Hippocampal formation (tissue), 2 donors: ENCODE results near the gene SETMAR.
"Not testable (repeated sequence)": the region's sequence is repeated elsewhere in the genome, so short reads cannot be mapped to it uniquely, and the experiment has no call there.

Experiments
- DNase-seq, 2 donors: peaks; one replicate each; lab custom pipeline; 2025; lab: John Stamatoyannopoulos, UW

SETMAR gene

DNA sequence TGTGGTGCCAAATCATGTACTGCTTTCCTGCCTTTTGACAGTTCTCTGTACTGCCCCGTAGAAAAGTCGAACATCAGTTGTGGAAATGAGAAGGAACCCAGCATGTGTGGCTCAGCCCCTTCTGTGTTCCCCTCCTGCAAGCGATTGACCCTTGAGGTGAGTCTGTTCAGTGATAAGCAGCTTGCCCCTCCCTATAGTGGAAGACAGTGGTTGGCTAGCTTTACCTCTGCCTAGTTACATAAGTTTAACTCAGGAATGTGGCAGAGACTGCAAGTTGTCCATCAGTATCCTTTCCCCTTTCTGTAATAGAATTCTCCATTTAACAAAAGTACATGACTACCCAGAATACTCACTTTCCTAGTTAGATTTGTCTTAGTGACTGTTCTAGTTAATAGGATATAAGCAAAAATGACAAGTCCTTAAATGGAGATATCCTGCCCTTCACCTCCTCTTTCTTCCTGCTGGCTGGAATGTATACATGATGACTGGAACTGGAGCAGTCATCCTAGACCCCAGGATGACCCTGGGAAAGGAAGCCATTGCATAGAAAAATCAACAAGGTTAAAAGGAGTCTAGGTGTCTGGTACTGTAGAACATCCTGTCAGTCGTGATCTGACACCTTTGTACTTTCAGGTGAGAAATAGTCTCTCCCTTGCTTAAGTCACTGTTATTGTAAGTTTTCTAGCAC is 10.6 kb downstream of the SETMAR start:
- DNase-seq, result no peak

DNA sequence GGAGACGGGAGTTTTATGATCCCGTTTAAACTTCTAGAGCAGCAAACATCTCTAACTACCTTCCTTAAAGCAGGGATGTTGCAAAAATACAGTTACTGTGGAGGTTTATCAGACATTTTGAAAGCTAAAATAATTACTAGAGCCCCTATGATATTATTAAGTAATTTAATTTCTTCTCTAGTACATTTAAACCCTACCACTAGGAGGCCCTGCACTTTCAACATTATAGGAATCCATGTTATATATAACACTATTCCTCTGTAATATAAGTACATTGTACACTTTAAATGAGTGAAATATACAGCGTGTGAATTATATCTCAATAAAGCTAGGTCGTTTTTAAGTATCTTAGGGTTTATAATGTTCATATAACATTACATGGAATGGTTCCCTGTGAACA is 11.5 kb downstream of the SETMAR start:
- no peak for DNase-seq

DNA sequence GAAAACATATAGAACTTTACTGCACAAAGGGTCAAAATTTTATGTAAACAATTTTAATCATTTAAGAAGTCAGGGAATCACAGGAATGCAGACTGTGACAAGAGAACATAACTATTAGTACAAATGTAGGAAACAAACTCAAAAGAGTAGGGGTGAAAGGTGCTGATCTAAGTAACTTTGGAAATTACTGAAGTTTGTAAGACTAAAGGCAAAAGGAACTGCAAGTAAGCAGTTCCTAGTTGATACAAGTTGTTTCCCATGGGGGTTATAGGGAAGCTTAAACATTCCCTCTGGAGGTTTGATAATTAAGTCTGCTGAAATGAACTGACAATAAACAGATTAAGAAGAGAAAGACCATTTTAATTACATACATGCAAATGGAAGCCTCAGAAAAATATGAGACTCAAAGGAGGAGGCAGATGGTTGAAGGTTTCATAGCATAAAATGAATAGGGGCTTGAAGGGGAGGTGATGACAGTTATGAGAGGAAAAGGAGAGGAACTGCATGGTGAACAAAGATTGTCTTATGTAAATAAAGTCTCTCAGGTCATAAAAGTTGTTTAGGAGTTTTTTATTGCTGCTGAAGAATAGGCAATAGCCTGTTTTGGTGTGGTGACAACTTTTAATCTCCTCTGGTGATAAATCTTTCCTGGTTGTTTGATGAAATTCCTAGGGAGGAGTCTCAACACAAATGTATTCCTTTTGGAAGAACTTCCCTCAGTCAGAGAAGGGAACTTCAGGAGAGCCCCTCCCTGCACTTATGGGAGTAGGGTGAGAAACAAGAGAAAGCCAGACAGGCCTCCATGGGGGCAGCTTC is 17.1 kb downstream of the SETMAR start:
- no peak for DNase-seq

DNA sequence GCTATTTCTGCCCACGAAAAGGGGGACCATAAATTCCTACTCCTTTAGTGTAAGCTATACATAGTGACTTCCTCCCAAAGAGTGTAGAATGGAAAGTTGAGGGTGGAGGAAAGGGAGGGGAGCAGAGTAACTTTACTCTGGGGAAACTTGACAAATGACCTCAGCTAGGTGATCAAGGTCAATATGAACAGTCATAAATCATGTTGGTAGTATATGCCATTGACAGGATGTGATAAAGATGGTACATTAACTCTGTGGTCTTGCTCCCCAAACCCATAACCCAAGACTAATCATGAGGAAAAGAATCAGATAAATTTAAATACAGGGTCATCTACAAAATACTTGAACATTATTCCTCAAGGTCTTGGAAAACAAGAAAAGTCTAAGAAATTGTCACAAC is 18.6 kb downstream of the SETMAR start:
- no peak for DNase-seq

DNA sequence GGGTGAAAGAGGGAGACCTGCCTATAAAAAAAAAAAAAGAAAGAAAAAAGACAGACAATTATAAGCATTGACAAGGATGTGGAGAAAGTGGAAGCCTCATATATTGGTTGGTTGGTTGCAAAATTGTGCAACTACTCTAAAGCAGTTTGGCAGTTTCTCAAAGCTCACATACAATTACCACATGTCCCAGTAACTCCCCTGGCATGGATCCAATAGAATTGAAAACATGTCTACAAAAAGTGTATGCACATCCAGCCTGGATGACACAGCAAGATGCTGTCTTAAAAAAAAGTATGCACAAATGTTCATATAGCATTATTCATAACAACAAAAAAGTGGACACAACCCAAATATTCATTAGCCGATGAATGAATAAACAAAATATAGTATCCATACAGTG is 19.5 kb downstream of the SETMAR start:
- DNase-seq, result no peak

DNA sequence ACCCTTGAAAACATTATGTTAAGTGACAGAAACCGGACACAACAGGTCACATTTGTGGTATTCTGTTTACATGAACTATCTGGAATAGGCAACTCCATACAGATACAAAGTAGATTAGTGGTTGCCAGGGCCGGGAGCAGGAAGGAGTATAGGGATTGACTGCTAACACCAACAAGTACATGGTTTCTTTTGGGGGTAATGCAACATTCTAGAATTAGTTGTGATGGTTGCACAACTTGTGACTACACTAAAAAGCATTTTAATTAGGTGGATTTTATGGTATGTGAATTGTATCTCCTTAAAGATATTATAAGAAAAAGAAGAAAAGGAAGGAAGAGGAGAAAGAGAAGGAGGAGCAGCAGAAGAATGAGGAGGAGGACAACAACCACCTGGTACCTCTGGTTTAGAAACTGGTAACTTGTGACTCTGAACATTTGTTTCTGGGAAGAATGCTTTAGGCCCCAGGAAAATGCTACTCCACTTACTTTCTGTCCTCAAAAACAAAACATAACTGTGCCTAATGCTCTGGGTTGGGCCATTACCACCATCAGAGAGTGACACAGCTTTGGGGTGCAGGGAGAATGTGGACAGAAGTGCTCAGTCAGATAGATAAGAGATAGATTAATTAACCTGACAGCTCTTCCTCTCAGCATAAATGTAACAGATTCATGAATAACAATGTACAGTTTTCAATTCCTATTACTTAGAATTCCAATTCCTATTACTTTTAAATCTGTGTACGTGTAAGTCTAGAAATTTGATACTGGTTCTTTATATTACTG is 20.3 kb downstream of the SETMAR start:
- DNase-seq, result no peak

DNA sequence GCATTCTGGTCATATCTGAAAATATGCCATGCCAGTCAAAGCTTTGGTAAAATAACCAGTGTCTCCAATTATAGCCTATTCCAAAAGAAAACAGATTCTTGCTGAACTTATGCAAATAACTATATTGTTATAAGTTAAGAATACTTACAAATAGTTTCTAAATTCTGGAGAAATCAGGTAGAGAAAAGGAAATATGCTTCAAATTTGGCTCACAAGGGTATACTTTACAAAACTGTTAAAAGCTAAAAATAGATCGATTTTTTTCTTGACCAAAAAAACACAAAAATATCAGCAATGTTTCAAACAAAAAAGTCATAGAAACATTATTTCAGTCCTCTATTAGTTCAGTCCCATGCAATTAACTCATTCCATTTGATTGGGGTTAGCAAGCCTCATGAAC is 23.7 kb downstream of the SETMAR start:
- no peak for DNase-seq

DNA sequence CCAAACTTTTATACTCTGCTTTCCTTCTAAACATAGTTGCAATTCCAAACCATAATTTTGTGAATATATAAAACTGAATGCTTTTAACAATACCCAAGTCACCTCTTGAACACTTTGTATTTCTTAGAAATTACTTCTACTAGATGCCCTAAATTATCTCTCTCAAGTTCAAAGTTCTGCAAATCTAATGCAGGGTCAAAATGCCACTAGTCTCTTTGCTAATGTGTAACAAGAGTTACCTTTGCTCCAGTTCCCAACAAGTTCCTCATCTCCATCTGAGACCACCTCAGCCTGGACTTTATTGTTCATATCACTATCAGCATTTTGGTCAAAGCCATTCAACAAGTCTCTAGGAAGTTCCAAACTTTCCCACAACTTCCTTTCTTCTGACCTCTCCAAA is 26.6 kb downstream of the SETMAR start:
- not testable (repeated sequence) for DNase-seq

DNA sequence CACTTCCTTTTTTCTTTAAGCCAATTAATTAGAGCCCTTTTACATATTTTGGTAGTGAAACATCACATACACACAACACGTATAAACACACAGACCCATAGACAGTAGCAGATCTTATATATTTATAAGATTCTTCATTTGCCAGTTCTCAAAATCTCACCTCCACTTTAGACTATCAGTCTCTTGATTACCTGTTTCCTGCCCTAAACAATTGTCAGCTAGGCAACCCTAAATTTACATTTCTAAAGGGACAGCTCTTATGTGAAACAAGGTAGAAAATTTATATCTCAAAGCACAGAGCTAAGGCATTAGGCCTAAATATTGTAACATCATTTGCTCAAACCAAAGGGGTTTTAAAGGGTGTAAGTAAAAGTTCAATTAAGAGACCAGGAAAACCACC is 28.9 kb downstream of the SETMAR start:
- no peak for DNase-seq

DNA sequence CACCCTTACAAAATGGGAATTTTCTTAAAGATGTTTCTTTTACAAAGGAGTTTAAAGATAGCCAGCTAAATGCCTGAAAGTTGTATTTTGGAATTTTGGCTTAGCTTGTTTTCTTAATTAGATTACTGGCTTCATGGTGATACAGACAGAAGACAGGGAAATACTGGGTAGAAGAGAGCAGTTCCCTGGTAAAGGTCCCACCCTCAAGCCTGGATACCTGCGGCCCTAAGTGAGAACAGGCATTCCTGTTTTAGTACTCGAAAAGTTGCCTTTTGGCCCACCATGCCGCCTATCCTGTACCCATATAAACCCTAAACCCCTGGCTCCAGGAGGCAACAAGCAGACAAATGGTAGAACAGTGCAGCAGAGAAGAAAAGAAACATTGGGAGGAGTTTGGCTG is 29.4 kb downstream of the SETMAR start:
- no peak for DNase-seq

DNA sequence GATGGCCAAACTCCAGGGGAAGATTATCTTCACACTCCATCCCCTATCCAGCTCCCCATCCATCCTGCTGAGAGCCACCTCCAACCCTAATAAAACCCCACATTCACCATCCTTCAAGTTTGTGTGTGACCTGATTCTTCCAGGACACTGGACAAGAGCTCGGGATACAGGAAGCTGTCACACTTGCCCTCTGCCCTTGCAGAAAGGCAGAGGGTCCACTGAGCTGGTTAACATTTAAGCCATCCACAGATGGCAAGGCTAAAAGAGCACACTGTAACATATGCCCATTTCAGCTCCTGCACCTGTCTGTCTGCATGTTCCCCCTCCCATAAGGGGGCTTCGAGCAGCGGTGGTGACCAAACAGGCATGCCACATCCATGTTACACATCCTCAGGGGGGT is 29.8 kb downstream of the SETMAR start:
- DNase-seq, result no peak

DNA sequence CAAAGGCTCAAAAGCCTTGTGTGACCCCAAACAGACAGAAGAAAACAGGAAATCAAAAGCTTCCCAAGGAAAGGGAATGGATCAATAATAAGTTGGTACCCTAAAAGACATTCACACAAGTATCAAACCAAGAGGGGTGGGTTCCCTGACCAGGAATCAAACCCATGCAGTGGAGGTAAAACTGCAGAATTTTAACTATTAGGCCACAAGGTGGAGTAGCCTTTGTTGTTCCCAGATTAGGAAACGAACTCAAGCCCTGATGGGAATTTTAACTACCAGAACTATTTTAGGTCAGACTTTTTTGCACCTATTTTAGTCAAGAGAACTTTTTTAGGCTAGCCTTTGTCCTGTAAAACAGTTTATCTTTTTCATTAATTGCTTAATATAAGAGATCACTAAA is 31.4 kb downstream of the SETMAR start:
- DNase-seq, result no peak

DNA sequence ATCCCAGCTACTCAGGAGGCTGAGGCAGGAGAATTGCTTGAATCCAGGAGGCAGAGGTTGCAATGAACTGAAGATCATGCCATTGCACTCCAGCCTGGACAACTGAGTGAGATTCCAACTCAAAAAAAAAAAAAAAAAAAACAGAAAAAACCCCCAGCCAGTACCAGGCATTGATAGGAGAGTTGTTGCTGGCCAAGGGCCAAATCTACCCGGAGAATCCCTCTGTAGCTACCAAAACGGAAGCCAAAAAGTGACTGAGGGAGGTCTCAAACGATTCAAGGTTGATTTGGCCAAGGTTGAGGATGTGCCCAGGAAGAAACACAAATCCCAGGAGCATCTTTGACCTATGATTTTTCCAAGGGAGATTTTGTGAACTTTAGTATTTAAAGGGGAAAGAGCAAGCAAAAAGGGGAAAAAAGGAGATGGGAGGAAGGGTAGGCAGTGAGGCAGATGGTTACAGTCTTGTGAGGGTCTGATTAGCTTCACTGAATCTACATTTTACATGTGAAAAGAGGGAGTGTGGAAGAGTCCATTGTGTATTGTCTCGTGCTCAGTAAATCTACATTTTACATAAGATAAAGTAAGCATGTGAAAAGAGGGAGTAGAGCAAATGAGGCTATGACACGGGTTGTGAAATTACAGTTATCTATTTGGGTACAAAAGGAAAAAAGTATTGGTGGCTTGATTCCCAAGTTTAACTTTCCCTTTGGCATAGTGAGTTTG is 32.8 kb downstream of the SETMAR start:
- DNase-seq, result no peak

DNA sequence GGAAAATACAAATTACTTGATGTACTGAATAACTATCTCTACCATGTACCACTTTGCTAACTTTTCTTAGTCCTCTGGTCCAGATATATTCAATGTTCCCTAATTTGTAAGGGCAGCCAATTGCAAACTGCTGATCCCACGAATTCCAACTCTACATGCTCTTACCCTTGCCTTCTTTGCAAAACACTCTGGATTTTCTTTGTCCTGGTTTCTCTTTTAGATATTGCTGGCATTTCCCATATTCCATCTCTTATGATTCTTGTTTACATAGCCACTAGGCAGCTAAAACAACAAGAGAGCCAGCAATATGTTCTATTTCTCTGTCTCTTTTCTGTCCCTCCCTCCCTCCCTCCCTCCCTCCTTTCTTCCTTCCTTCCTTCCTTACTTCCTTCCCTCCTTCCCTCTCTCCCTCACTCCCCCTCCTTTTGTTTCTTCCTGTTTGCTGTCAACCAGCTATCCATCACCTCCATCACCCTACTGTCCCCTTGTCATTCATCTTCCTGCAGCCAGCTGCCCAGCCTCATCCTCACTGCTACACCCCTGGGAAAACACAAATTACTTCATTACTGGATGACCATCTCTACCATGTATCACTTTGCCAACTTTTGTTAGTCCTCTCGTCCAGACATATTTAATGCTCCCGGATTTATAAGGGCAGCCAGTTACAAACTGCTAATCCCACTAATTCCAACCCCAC is 33.8 kb downstream of the SETMAR start:
- DNase-seq, result no peak

DNA sequence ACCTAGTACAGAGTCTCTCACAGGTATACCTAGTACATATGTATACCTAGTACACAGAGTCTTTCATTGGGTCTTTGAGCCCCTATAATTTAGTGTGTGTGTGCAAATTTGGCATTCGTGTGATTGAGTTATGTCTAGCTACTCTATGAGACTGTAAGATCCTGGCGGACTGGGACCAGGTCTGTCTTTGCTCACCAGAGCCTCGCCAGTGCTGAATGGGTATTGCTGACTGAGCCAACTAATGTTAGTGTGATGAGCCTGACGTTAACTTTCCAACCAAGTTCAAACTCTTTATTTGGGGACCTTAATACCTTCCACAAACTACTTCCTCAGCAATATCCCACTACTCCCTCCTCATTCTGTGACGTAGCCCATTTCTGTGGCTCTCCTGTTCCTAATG is 35.6 kb downstream of the SETMAR start:
- no peak for DNase-seq

DNA sequence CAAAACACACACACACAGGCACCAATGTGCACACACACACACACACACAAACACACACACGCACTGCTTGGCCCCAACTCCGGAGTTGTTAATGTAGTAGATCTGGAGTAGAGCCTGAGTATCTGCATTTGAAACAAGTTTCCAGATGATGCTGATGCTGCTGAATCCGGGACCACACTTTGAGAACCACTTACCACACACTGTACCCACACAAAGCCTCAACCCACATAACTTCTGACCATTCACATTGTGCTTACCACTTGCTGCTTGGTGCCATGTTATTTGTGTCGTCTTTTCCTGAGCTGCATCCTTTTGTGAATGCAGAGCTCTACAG is 36.9 kb downstream of the SETMAR start:
- DNase-seq, result no peak

DNA sequence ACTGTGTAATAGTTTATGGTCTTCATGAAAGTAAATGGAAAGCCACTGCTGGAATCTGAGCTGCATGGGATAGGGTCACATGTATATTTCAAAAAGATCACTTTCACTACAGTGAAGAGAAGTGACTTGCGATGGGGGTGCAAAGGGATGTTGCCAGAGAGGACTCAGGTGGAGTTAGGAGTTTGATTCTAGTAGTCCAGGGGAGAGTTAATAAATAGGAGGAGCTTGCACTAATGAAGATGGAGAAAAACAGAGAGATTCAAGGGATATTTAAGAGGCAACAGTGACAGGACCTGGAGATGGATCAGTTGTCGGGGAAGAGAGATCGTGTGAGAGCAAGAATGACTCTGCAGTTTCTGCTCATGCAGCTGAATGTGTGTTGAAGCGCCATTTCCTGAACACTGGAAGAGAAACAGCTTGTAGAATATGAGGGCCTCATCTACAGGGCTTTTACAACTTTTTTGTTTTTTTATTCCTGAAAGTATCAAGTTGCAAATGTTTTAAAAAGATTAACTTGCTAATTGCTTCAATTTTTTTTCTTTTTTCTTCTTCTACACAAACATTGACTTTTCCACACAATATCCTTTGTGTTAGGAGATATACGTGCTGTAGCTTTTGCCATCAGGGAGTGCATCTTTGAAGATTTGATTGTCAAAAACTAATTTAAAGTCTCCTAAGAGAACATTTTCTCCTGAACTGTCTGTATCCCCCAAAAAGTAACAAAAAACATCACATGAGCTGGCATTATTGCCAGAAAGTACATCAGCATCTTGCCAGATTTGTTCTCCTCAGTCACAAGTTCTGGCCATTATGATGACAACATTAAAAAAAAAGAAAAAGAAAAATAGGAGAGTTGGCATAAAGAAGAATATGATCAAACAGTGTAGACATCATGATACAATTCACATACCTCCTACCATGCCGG is 37.5 kb downstream of the SETMAR start:
- no peak for DNase-seq

DNA sequence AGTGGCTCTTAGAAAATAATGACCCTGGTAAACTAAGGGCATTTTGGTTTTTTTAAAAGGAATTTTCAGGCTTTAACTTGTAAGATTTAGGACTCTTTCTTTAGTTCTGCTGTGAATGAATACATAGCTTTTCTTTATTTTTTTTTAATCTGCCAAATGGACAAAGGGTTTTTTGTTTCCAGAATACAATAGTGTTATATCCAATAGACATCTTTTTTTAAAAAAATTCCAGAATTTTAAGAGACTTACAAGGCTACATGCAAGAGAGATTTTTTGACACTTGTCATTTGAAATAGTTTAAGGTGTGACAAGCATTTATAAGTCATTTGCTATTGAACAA is 38.1 kb downstream of the SETMAR start:
- peak in 1 of 2 donors; percentile 37 for DNase-seq

DNA sequence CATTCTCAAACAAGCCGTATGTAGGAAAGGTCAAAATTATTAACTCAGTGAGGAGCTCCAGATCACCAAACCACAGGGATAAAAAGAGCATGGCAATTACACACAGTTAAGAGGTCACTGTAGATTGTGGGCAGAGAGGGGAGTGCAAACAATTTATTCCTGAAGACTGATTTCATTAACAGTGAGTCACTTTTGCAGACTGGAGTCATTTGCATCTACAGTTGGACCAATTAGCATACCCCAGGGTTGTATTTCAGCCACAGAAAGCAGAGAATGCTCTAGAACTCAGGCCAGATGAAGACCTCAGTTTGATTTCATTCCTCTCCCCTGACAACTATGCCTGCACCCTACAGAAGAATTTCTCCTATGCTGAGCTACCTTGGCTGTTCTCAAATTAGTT is 40.1 kb downstream of the SETMAR start:
- DNase-seq, result no peak

DNA sequence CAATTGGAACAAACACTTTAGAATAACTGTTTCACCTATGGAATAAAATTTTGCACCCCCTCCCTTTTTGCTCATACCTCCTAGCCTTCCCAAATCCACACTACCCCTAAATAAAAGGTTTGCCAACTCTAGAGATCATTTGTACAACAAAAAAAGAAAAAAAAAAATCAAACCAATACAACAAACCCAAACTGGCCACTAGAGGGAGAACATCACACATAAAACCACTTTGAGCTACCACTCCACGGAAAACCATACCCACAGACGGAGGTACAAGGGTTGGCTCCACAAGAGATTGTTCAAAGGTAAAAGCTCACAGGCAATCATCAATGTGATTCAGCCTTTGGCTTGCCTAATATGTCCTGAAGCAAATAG is 47.6 kb downstream of the SETMAR start:
- peak; percentile 11 to 86 for DNase-seq
